DND-41 (cell line): ENCODE results near the gene LINGO3.

ENCODE experiments used
- ATAC-seq: fragments of 200-7000 bp; cut with Tn5 transposase; 3 replicates; pipeline ENCODE4 v1.9.1; 2021; ENCODE audit warnings: low read depth; ENCODE audit not compliant: insufficient read depth
- DNase-seq: peaks from one replicate; pipeline ENCODE4 v3.0.0-alpha.2; 2020
- H2AFZ ChIP-seq: 2 replicates; pipeline ENCODE4 v1.6.0; 2012; ENCODE audit warnings: low read depth, low read length
- H3K27ac ChIP-seq: 2 replicates; pipeline ENCODE4 v1.5.1; 2012; ENCODE audit warnings: low read length, inconsistent platforms
- H3K27me3 ChIP-seq: fragments of 200-600 bp; sonication (generic); 2 replicates; pipeline ENCODE4 v1.6.0; 2012; ENCODE audit warnings: low read length, mild to moderate bottlenecking, inconsistent platforms; ENCODE audit not compliant: insufficient read depth, poor library complexity
- H3K36me3 ChIP-seq: 2 replicates; pipeline ENCODE4 v1.5.1; 2012; ENCODE audit warnings: low read length, inconsistent platforms; ENCODE audit not compliant: insufficient read depth
- H3K4me1 ChIP-seq: 2 replicates; pipeline ENCODE4 v1.5.1; 2012; ENCODE audit warnings: mild to moderate bottlenecking, low read length; ENCODE audit not compliant: insufficient read depth
- H3K4me2 ChIP-seq: 2 replicates; pipeline ENCODE4 v1.6.0; 2012; ENCODE audit warnings: mild to moderate bottlenecking, moderate library complexity, low read length, inconsistent platforms; ENCODE audit not compliant: insufficient read depth
- H3K4me3 ChIP-seq, 2 experiments: fragments of 200-600 bp in 1 of 2; shearing (Covaris generic) in 1 of 2; 2 replicates each; pipeline ENCODE4 v1.5.1; 2012 to 2016; ENCODE audit warnings: inconsistent platforms in 2 of 2, low read length in 2 of 2, mild to moderate bottlenecking in 2 of 2, low read depth in 1 of 2, moderate library complexity in 1 of 2
- H3K79me2 ChIP-seq: 2 replicates; pipeline ENCODE4 v1.6.0; 2012; ENCODE audit warnings: low read length, inconsistent platforms; ENCODE audit not compliant: insufficient read depth
- H3K9ac ChIP-seq: 2 replicates; pipeline ENCODE4 v1.6.0; 2012; ENCODE audit warnings: low read depth, mild to moderate bottlenecking, inconsistent platforms, low read length, moderate library complexity
- H3K9me3 ChIP-seq: 2 replicates; pipeline ENCODE4 v1.5.1; 2012; ENCODE audit warnings: low read length, moderate library complexity, mild to moderate bottlenecking, inconsistent platforms; ENCODE audit not compliant: insufficient read depth, severe bottlenecking
- H4K20me1 ChIP-seq: 2 replicates; pipeline ENCODE4 v1.6.0; 2012; ENCODE audit warnings: low read length; ENCODE audit not compliant: insufficient read depth
- EZH2 ChIP-seq: IDR thresholded peaks from 3 replicates; pipeline ENCODE4 v1.6.1; 2012; ENCODE audit warnings: borderline replicate concordance, low read depth, mild to moderate bottlenecking, moderate library complexity, low read length, inconsistent platforms; ENCODE audit not compliant: severe bottlenecking
- TF ChIP-seq, protein P1 (sequence below): IDR thresholded peaks from 2 replicates; pipeline ENCODE4 v1.5.1; 2012; ENCODE audit warnings: borderline replicate concordance, low read length, moderate library complexity, mild to moderate bottlenecking; ENCODE audit not compliant: poor library complexity, severe bottlenecking; ENCODE audit errors: extremely low read depth

LINGO3 gene

DNA sequence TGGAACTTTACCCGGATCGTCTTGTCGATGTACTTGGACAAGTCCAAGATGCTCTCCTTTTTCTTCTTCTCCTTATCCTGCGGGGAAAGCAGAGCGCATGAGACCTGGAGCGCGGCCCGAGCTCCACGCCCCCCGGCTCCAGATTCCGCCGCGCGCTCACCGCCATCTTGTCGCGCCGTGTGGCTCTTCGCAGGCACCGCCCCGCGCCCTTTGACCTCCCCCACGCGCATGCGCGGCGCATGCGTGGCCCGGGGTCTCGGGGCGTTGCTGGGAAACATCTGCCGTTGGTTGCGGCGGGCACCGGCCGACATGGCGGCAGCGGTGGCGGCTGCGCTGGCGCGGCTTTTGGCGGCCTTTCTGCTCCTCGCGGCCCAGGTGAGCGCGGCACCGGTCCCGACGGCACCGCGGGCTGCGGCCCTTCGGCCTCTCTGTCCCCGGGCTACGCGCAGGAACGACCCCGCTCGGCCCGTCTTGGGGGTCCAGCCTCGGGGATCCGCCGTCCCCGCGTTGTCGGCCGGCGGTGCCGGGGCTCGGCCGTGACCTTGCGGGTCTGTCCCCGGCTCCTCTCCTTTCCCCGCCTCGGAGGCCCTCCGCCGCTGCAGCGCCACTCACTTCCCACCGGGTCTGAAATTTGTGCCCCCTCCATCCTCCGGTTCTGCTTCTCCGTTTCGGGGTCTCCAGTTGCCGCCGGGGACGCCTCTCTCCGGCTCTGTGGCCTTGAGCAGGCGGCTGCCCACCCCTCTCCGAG lies 20.6 kb upstream of the LINGO3 start, which contains the start of the genes LSM7 and SPPL2B:
Gene LSM7 (minus strand): TSS at position 186 of the 748 bp plus-strand sequence. CDS start 20 bp downstream, at position 166.
Gene SPPL2B (plus strand): TSS at position 284 of the 748 bp plus-strand sequence. CDS start 26 bp downstream, at position 310.
- Histone ChIP-seq H3K9ac (peak within 1 kb of the TSS; percentile 99), H3K9me3 (no peaks in the 10 kb centered on the region), H3K27ac (peak within 1 kb of the TSS; percentile 96), H3K27me3 (no peaks in the 10 kb centered on the region), H3K4me1 (peaks cover 67% of the 10 kb centered on the region), H4K20me1 (peaks cover 35% of the 10 kb centered on the region), H3K79me2 (peaks cover 92% of the 10 kb centered on the region), H3K36me3 (peaks cover 43% of the 10 kb centered on the region), H3K4me2 (peak within 1 kb of the TSS; percentile 90), H2AFZ (peak within 1 kb of the TSS; percentile 80), H3K4me3 (peak within 1 kb of the TSS; percentile 79 to 98)
- ATAC-seq (peak; percentile 62), DNase-seq (peak; percentile 93)
- TF ChIP-seq, protein P1, sequence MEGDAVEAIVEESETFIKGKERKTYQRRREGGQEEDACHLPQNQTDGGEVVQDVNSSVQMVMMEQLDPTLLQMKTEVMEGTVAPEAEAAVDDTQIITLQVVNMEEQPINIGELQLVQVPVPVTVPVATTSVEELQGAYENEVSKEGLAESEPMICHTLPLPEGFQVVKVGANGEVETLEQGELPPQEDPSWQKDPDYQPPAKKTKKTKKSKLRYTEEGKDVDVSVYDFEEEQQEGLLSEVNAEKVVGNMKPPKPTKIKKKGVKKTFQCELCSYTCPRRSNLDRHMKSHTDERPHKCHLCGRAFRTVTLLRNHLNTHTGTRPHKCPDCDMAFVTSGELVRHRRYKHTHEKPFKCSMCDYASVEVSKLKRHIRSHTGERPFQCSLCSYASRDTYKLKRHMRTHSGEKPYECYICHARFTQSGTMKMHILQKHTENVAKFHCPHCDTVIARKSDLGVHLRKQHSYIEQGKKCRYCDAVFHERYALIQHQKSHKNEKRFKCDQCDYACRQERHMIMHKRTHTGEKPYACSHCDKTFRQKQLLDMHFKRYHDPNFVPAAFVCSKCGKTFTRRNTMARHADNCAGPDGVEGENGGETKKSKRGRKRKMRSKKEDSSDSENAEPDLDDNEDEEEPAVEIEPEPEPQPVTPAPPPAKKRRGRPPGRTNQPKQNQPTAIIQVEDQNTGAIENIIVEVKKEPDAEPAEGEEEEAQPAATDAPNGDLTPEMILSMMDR, result no peak
- no peak for TF ChIP-seq EZH2

DNA sequence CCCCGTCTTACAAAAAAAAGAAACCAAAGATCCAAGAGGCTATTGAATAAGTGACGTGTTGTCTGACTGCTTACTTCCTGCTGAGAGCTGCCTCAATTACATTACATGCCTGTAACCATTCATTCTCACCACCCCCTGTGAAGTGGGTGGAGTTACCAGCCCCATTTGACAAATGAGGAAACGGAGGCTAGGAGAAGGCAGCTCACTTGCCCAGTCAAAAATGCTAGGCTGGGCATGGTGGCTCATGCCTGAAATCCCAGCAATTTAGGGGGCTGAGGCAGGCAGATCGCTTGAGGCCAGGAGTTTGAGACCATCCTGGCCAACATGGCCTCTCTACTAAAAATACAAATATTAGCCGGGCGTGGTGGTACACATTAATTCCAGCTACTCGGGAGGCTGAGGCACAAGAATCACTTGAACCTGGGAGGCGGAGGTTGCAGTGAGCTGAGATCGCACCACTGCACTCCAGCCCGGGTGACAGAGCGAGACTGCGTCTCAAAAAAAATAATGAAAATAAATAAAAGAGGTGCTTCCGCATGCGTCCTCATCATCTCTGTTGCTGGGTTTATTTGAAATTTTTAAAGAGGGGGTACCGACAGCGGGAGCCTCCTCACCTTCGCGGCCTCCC lies 19.9 kb upstream of the LINGO3 start:
- H3K27ac ChIP-seq, result peak overlapping the region; percentile 96

DNA sequence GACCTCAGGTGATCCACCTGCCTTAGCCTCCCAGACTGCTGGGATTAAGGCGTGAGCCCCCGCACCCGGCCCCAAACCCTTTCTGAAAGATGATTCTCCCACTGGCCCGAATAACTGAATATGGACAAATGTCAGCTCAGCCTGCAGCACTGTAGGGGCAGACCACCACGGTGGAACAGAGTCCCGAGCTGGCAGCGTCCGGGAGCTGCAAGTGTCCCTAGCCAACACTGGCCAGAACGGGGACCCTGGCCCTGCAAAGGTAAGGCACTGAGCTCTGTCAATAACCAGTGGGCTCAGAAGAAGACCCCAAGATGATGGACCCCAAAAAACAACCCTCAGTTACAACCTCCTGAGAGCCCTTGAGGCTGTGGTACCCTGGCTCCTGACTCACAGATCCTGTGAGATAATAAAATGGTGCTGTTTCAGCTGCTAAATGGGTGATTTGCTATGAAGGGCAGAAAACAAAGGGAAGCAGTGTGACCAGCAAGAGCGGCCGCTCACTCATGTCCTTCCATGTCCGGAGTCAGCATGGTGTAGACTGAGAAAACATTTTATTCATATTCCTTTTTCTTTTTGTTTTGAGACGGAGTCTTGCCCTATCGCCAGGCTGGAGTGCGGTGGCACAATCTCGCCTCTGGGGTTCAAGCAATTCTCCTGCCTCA lies 18.9 kb upstream of the LINGO3 start:
- H3K4me2 ChIP-seq, result peak overlapping the region; percentile 81
- no peak overlapping the region for H3K27ac ChIP-seq
- H3K9me3 ChIP-seq, result no peaks in the 10 kb centered on the region
- peak overlapping the region; percentile 99; the same call in 1 of the 2 replicates for H3K9ac ChIP-seq
- peaks cover 76% of the 10 kb centered on the region for H3K79me2 ChIP-seq
- no peak for ATAC-seq
- peak overlapping the region in 1 of 2 experiments; percentile 79; a peak in 2 of 4 replicates for H3K4me3 ChIP-seq
- H4K20me1 ChIP-seq, result peaks cover 27% of the 10 kb centered on the region
- H3K36me3 ChIP-seq, result peaks cover 54% of the 10 kb centered on the region
- peaks cover 50% of the 10 kb centered on the region for H3K4me1 ChIP-seq
- no peaks in the 10 kb centered on the region for H3K27me3 ChIP-seq
- DNase-seq, result no peak
- H2AFZ ChIP-seq, result no peak overlapping the region
- TF ChIP-seq, protein P1, result no peak
- TF ChIP-seq EZH2, result no peak

More for the DNA sequence above, 19.9 kb upstream of the LINGO3 start:
- DNase-seq (peak; percentile 87), ATAC-seq (peak; percentile 77)
- Histone ChIP-seq H3K27me3 (no peaks in the 10 kb centered on the region), H2AFZ (peak overlapping the region; percentile 77), H3K4me1 (peaks cover 61% of the 10 kb centered on the region), H3K79me2 (peaks cover 85% of the 10 kb centered on the region), H3K9me3 (no peaks in the 10 kb centered on the region), H3K4me3 (peak overlapping the region; percentile 79 to 98; a peak in 3 of 4 replicates), H3K9ac (peak overlapping the region; percentile 99), H3K4me2 (peak overlapping the region; percentile 81), H3K36me3 (peaks cover 49% of the 10 kb centered on the region), H4K20me1 (peaks cover 30% of the 10 kb centered on the region)
- TF ChIP-seq, protein P1, result no peak
- TF ChIP-seq EZH2, result no peak
